ENCODE data around the gene EPHA4.

Gene EPHA4

DNA sequence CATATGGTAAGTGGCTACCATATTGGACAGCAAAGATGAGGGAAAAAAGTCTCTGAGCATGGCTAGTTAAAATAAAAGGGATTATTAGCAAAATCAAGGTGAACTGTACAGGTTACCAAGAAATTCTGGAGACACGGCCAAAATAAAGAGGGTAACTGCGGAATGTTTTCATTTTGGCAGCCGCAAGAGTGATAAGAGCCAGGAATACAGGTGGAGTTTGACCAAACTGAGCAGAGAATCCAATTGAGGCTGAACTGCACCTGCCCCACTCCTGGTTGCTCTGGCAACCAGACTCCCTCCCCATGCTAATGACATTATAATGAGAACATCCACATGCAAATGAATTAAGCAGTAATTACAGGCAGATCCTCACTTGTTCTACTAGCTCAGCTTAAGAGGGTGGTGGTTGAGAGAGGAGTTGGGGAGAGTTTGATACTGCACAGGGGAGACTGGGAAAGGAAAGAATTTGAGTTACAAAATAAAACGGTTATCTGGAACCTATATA is 18.8 kb upstream of the EPHA4 start:
- H3F3A ChIP-seq (ENCODE audit: low read depth): no peaks in the 10 kb centered on the region
- H2AFZ ChIP-seq (ENCODE audit: low read length): no peak overlapping the region
- H3K9me2 ChIP-seq (replicated peaks; ENCODE audit: low read depth, low read length): no peaks in the 10 kb centered on the region
- H3K9me3 ChIP-seq (ENCODE audit: insufficient read depth, low read depth, low read length): no peaks in the 10 kb centered on the region
- H3K4me2 ChIP-seq (ENCODE audit: low read depth, low read length, poor library complexity, severe bottlenecking): no peak overlapping the region
- H3K4me3 ChIP-seq (ENCODE audit: low read length, poor library complexity, severe bottlenecking): no peak overlapping the region
- TF ChIP-seq EZH2phosphoT487 (IDR thresholded peaks at IDR 0.05; ENCODE audit: borderline replicate concordance): no peak
- TF ChIP-seq, protein P1, sequence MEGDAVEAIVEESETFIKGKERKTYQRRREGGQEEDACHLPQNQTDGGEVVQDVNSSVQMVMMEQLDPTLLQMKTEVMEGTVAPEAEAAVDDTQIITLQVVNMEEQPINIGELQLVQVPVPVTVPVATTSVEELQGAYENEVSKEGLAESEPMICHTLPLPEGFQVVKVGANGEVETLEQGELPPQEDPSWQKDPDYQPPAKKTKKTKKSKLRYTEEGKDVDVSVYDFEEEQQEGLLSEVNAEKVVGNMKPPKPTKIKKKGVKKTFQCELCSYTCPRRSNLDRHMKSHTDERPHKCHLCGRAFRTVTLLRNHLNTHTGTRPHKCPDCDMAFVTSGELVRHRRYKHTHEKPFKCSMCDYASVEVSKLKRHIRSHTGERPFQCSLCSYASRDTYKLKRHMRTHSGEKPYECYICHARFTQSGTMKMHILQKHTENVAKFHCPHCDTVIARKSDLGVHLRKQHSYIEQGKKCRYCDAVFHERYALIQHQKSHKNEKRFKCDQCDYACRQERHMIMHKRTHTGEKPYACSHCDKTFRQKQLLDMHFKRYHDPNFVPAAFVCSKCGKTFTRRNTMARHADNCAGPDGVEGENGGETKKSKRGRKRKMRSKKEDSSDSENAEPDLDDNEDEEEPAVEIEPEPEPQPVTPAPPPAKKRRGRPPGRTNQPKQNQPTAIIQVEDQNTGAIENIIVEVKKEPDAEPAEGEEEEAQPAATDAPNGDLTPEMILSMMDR (conservative IDR thresholded peaks at IDR 0.05; ENCODE audit: low read length): no peak
- no peak overlapping the region for H3K9ac ChIP-seq (ENCODE audit: low read depth, low read length, poor library complexity, severe bottlenecking)
- H3K27me3 ChIP-seq (ENCODE audit: insufficient read depth, low read length, poor library complexity, severe bottlenecking): peaks cover 5% of the 10 kb centered on the region
- no peaks in the 10 kb centered on the region for H4K20me1 ChIP-seq (ENCODE audit: insufficient read depth, low read length, poor library complexity, severe bottlenecking)
- H3K4me1 ChIP-seq (ENCODE audit: insufficient read depth, low read length, poor library complexity, severe bottlenecking): no peaks in the 10 kb centered on the region
- no peaks in the 10 kb centered on the region for H3K79me2 ChIP-seq (ENCODE audit: insufficient read depth, low read length)
- no peaks in the 10 kb centered on the region for H3K36me3 ChIP-seq (ENCODE audit: insufficient read depth, low read length)

GRCh38 chr2:221589696-221590095 is 17.6 kb upstream of the EPHA4 start:
- H3K4me3 ChIP-seq (ENCODE audit: low read length, poor library complexity, severe bottlenecking): no peak overlapping the region
- no peaks in the 10 kb centered on the region for H3K4me1 ChIP-seq (ENCODE audit: insufficient read depth, low read length, poor library complexity, severe bottlenecking)
- peaks cover 10% of the 10 kb centered on the region for H3K27me3 ChIP-seq (ENCODE audit: insufficient read depth, low read length, poor library complexity, severe bottlenecking)
- H3K4me2 ChIP-seq (ENCODE audit: low read depth, low read length, poor library complexity, severe bottlenecking): no peak overlapping the region
- no peaks in the 10 kb centered on the region for H4K20me1 ChIP-seq (ENCODE audit: insufficient read depth, low read length, poor library complexity, severe bottlenecking)
- no peak overlapping the region for H3K9ac ChIP-seq (ENCODE audit: low read depth, low read length, poor library complexity, severe bottlenecking)
- H3F3A ChIP-seq (ENCODE audit: low read depth): no peaks in the 10 kb centered on the region
- TF ChIP-seq EZH2phosphoT487 (IDR thresholded peaks at IDR 0.05; ENCODE audit: borderline replicate concordance): no peak
- TF ChIP-seq, protein P1 (conservative IDR thresholded peaks at IDR 0.05; ENCODE audit: low read length): no peak
- H3K9me2 ChIP-seq (replicated peaks; ENCODE audit: low read depth, low read length): no peaks in the 10 kb centered on the region
- no peak overlapping the region for H2AFZ ChIP-seq (ENCODE audit: low read length)
- H3K36me3 ChIP-seq (ENCODE audit: insufficient read depth, low read length): no peaks in the 10 kb centered on the region
- no peaks in the 10 kb centered on the region for H3K79me2 ChIP-seq (ENCODE audit: insufficient read depth, low read length)
- no peaks in the 10 kb centered on the region for H3K9me3 ChIP-seq (ENCODE audit: insufficient read depth, low read depth, low read length)

- no peaks in the 10 kb centered on the region for H3K9me3 ChIP-seq (ENCODE audit: insufficient read depth, low read depth, low read length)
- H4K20me1 ChIP-seq (ENCODE audit: insufficient read depth, low read length, poor library complexity, severe bottlenecking): no peaks in the 10 kb centered on the region
- no peak overlapping the region for H3K4me3 ChIP-seq (ENCODE audit: low read length, poor library complexity, severe bottlenecking)
- no peaks in the 10 kb centered on the region for H3K9me2 ChIP-seq (replicated peaks; ENCODE audit: low read depth, low read length)
- no peak overlapping the region for H2AFZ ChIP-seq (ENCODE audit: low read length)
- H3K9ac ChIP-seq (ENCODE audit: low read depth, low read length, poor library complexity, severe bottlenecking): no peak overlapping the region
- no peaks in the 10 kb centered on the region for H3F3A ChIP-seq (ENCODE audit: low read depth)
- H3K36me3 ChIP-seq (ENCODE audit: insufficient read depth, low read length): no peaks in the 10 kb centered on the region
- no peaks in the 10 kb centered on the region for H3K79me2 ChIP-seq (ENCODE audit: insufficient read depth, low read length)
- peaks cover 10% of the 10 kb centered on the region for H3K27me3 ChIP-seq (ENCODE audit: insufficient read depth, low read length, poor library complexity, severe bottlenecking)
- H3K4me1 ChIP-seq (ENCODE audit: insufficient read depth, low read length, poor library complexity, severe bottlenecking): no peaks in the 10 kb centered on the region
- no peak overlapping the region for H3K4me2 ChIP-seq (ENCODE audit: low read depth, low read length, poor library complexity, severe bottlenecking)
- no peak for TF ChIP-seq EZH2phosphoT487 (IDR thresholded peaks at IDR 0.05; ENCODE audit: borderline replicate concordance)
- TF ChIP-seq, protein P1 (conservative IDR thresholded peaks at IDR 0.05; ENCODE audit: low read length): no peak
Observed at GRCh38 chr2:221588306-221588985, 16.3 kb upstream of the EPHA4 start.

Data from Loucy (cell line).